IPS-15b (cell line): Measurements from ENCODE around the gene ERBB4.
"Not testable (repeated sequence)": the region's sequence is repeated elsewhere in the genome, so short reads cannot be mapped to it uniquely, and the experiment has no call there.

Experiments used
- H3K27me3 ChIP-seq: one replicate; pipeline ENCODE4 v1.6.1; 2013; ENCODE audit warnings: low read length; ENCODE audit not compliant: control insufficient read depth, insufficient read depth
- H3K36me3 ChIP-seq: one replicate; pipeline ENCODE4 v1.6.1; 2013; ENCODE audit warnings: low read length; ENCODE audit not compliant: control insufficient read depth, insufficient read depth
- H3K4me1 ChIP-seq: one replicate; pipeline ENCODE4 v1.6.1; 2013; ENCODE audit warnings: mild to moderate bottlenecking, low read length; ENCODE audit not compliant: control insufficient read depth, insufficient read depth
- H3K4me3 ChIP-seq: one replicate; pipeline ENCODE4 v1.5.1; 2013; ENCODE audit warnings: low read depth, low read length
- H3K9ac ChIP-seq: one replicate; pipeline ENCODE4 v1.6.1; 2013; ENCODE audit warnings: low read depth, mild to moderate bottlenecking, low read length
- H3K9me3 ChIP-seq: one replicate; pipeline ENCODE4 v1.6.1; 2013; ENCODE audit warnings: mild to moderate bottlenecking, low read length; ENCODE audit not compliant: control insufficient read depth, insufficient read depth

ERBB4 gene

DNA sequence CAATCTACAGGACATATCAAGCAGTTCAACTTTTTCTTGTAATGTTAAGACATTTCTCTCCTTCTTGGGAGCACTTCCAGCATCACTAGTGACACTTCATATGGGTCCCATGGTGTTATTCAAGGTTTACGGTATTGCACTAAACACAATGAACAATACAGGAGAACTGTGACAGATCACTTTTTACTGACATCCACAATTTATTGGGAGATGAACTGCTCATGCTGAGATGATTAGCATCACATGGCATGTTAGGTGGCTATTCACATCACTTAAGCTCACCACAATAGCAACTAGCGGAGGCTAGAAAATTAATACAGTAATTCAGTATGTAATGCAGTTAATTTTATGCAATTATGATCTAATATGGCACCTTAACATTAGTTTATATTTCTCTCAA is 264.4 kb downstream of the ERBB4 start:
- Histone ChIP-seq H3K27me3 (no peaks in the 10 kb centered on the region), H3K36me3 (no peaks in the 10 kb centered on the region), H3K4me3 (no peak overlapping the region), H3K4me1 (no peaks in the 10 kb centered on the region), H3K9ac (no peak overlapping the region), H3K9me3 (no peaks in the 10 kb centered on the region)

DNA sequence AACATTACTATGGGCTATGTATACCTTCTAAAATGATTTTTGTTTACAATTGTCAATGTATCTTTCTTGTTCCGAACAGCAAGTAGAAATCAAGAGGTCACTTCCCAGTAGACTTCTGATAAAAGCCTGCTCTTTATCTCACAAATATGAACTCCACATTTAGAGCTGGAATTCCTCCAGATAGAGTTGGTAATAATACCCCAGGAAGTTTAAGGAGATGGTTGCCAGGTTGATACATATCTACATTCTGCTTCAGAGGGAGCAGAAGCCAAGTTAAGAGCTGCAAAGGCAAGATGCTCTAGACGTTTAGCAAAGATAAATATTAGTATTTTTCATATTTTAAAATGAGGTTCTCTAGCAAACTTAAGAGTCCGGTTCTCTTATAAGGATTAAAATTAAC is 267.0 kb downstream of the ERBB4 start:
- Histone ChIP-seq H3K4me3 (no peak overlapping the region), H3K9me3 (no peaks in the 10 kb centered on the region), H3K9ac (no peak overlapping the region), H3K36me3 (no peaks in the 10 kb centered on the region), H3K27me3 (no peaks in the 10 kb centered on the region), H3K4me1 (no peaks in the 10 kb centered on the region)

DNA sequence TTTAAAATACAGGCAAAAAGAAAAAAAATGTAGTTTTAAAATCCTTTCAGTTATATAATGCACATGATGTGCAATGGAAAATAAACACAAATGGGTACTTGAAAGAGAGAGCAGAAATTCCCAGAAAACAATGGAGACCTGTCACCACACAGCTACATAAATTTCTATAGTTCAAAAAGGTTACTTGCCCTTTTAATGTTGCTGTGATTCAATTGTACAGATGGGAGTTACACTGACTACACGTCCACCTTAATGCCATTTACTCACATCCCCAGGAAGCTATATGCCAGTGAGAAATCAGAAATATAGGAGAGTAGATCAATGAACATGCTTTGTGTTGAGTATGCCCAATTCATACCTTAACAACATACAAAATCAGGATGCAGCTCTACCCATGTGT is 269.6 kb downstream of the ERBB4 start:
- Histone ChIP-seq H3K9ac (no peak overlapping the region), H3K36me3 (no peaks in the 10 kb centered on the region), H3K9me3 (no peaks in the 10 kb centered on the region)

DNA sequence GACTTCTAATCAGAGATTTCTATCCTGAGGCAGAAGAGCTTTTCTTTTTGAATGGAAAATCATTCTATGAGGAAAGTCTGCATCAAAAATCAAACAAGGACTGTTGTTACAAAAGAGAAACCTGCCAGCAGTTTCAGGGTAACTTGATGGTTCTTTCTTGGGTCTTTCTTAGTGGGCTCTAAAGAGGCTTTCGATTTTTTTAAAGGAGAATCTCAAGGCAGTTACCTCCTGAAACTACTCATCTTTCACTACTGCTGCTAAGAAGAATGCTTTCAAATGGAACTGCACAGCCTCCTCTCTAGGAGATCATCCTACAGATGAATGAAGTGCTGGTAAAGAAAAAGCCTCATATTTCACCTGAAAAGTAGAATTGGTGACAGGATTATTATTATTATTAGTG is 272.3 kb downstream of the ERBB4 start:
- no peaks in the 10 kb centered on the region for H3K27me3 ChIP-seq
- no peaks in the 10 kb centered on the region for H3K9me3 ChIP-seq
- H3K9ac ChIP-seq, result no peak overlapping the region
- H3K36me3 ChIP-seq, result no peaks in the 10 kb centered on the region
- no peak overlapping the region for H3K4me3 ChIP-seq
- H3K4me1 ChIP-seq, result no peaks in the 10 kb centered on the region

More for the DNA sequence above, 269.6 kb downstream of the ERBB4 start:
- no peak overlapping the region for H3K4me3 ChIP-seq
- H3K4me1 ChIP-seq, result no peaks in the 10 kb centered on the region
- H3K27me3 ChIP-seq, result no peaks in the 10 kb centered on the region

DNA sequence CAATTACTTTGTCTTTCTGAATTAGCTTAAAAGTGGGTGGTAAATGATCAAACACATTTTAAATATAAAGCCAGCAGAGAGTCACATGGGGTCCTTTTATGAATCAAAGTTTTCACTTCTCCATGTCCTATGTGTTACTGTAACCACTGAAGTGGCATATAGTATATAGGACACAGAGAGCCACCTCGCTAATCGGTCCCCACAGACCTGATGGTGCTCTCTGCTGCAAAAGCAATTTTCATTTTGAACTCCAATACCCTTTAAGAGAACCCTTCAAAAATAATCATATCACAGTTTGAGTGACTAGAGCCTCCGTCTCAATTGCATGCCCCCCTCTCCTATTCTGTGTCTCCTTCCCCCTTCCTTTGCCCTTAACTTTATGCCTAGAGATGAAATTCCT is 272.8 kb downstream of the ERBB4 start:
- no peaks in the 10 kb centered on the region for H3K36me3 ChIP-seq
- no peak overlapping the region for H3K9ac ChIP-seq
- H3K9me3 ChIP-seq, result no peaks in the 10 kb centered on the region
- no peaks in the 10 kb centered on the region for H3K27me3 ChIP-seq
- no peak overlapping the region for H3K4me3 ChIP-seq
- H3K4me1 ChIP-seq, result no peaks in the 10 kb centered on the region

DNA sequence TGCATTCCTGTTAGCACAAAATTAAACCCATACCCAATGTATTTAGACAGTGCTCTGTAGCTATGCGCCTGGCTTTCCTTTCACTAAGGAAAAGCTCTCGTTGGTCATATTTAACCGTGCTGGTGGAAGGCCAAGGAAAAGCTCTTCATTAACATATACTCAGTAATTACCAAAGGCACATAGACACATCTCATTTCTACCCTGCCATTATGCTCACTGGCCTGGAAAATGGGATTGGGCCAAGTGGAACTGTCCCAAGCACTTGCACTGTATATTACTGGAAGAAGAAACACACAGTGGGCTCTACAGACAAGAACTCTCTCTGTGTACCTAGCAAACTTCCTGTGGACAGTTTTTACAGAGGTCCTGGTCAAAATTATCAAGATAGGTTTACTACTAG is 274.4 kb downstream of the ERBB4 start:
- no peak overlapping the region for H3K9ac ChIP-seq
- H3K4me3 ChIP-seq, result no peak overlapping the region
- no peaks in the 10 kb centered on the region for H3K4me1 ChIP-seq
- no peaks in the 10 kb centered on the region for H3K36me3 ChIP-seq
- H3K27me3 ChIP-seq, result no peaks in the 10 kb centered on the region
- no peaks in the 10 kb centered on the region for H3K9me3 ChIP-seq

DNA sequence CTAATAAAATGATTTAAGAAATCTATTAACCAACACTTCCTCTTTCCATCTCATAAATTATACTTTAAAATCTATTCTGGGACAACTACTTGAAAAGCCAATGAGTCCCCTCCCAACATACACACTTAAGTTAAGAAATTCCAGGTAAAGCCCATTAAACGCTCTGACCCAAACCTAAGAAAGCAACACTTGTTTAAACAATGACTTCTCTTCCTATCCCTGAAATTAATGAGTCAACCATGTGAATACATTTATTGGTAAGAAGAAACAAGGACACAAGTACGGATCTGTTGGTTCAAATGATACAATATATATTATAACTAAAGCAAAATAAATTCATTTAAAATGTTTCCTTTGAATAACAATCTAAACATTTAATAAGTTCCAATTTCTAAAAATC is 279.4 kb downstream of the ERBB4 start:
- no peaks in the 10 kb centered on the region for H3K4me1 ChIP-seq
- H3K4me3 ChIP-seq, result no peak overlapping the region
- H3K36me3 ChIP-seq, result no peaks in the 10 kb centered on the region
- no peaks in the 10 kb centered on the region for H3K27me3 ChIP-seq
- no peaks in the 10 kb centered on the region for H3K9me3 ChIP-seq
- no peak overlapping the region for H3K9ac ChIP-seq

DNA sequence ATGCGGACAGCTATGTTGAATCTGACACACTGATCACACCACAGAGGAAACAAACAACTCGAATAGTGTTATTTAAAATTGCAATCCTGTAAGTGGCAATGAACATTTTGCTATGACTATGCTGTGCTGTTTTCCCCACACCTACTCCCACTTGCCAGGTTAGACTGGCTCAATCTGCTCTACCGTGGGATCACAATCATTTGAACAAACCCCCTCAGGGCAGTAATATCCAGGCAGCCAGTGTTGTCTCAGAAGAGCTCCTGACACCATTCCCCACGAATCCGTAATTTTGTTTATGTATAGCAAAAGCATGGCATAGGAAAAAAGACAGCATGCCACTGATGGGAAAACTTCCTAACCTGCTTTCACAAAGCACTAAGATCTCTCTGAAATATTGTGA is 284.3 kb downstream of the ERBB4 start:
- H3K4me1 ChIP-seq, result no peaks in the 10 kb centered on the region
- H3K36me3 ChIP-seq, result no peaks in the 10 kb centered on the region
- no peak overlapping the region for H3K9ac ChIP-seq
- H3K4me3 ChIP-seq, result no peak overlapping the region
- H3K27me3 ChIP-seq, result no peaks in the 10 kb centered on the region
- no peaks in the 10 kb centered on the region for H3K9me3 ChIP-seq

DNA sequence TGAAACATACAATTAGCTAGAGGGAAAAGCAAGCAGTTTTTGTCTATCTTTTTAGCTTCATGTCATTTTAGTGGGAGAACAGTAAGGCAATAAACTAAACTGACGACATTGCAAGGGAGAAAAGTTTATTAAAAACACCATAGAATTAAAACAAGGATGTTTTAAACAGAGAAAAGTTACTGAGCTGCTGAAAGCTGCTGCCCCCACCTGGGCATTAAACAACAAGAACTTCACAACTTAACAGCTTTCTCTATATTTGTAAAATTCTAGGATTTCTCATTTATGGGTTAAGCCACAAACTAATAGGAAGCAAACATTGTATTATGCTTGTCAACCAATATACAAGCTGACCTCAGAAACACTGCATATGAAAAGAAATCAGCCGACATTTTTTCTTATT is 289.2 kb downstream of the ERBB4 start:
- Histone ChIP-seq H3K4me1 (no peaks in the 10 kb centered on the region), H3K27me3 (no peaks in the 10 kb centered on the region), H3K9ac (no peak overlapping the region), H3K4me3 (no peak overlapping the region), H3K36me3 (no peaks in the 10 kb centered on the region), H3K9me3 (no peaks in the 10 kb centered on the region)

DNA sequence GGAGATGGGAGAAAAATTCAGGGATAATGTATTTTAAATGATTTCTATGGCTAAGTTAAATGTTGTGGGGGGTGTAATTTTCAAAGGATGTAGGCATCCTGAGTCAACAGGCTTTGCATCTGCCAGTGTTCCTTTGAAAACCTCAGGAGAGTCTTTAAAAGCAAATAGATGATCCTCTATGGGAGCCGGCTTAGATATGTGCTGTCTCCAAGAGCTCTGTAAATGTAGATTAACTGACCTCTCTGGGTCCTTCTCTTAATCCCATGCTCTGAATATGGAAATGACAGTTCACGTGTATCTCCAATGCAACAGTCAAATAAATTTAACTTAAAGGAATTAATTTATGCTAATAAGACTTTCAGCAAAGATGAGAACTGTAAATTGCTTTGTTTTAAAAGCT is 292.7 kb downstream of the ERBB4 start:
- H3K4me1 ChIP-seq, result no peaks in the 10 kb centered on the region
- H3K9me3 ChIP-seq, result no peaks in the 10 kb centered on the region
- H3K27me3 ChIP-seq, result no peaks in the 10 kb centered on the region
- H3K9ac ChIP-seq, result no peak overlapping the region
- H3K4me3 ChIP-seq, result no peak overlapping the region
- no peaks in the 10 kb centered on the region for H3K36me3 ChIP-seq

DNA sequence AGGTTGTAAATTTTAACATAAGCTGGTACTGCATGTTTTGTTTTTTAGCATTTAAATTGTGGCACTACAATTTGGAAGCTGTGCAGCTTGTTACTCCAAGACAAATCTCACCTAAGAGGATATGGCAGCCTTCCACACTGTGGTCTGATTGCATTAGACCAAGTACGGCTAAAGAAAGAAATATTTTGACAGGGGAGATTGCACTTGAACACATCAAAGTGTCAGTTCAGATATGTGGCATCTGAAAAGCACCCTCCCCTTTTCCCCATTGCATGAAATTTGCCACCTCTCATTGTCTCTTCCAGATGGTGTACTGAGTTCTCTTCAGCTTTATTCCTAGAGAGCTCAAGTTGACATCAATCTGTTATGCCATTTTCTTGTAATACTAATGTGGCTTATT is 295.9 kb downstream of the ERBB4 start:
- Histone ChIP-seq H3K4me3 (no peak overlapping the region), H3K36me3 (no peaks in the 10 kb centered on the region), H3K9me3 (no peaks in the 10 kb centered on the region), H3K27me3 (no peaks in the 10 kb centered on the region), H3K4me1 (peaks cover 4% of the 10 kb centered on the region), H3K9ac (no peak overlapping the region)

DNA sequence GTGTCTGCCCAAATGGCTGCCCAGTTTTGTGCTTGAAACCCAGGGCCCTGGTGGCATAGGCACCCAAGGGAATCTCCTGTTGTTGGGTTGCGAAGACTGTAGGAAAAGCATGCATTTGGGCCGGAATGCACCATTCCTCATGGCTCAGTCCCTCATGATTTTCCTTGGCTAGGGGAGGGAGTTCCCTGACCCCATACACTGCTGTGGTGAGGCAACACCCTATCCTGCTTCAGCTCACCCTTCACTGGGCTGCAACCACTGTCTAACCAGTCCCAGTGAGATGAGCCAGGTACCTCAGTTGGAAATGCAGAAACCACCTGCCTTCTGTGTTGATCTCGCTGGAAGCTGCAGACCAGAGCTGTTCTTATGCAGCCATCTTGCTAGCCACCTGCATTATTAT is 300.4 kb downstream of the ERBB4 start:
- not testable (repeated sequence) for H3K4me1 ChIP-seq, H3K27me3 ChIP-seq, H3K36me3 ChIP-seq, H3K9ac ChIP-seq, H3K4me3 ChIP-seq, H3K9me3 ChIP-seq
